Right atrium auricular region (tissue), 2 donors: ENCODE results near the gene MS4A13. TPM values are rescaled to one million over a fixed set of nuclear protein-coding genes. Genes with fewer than 3 reads are reported as not detected.

ENCODE experiments used
- DNase-seq: peaks from one replicate; pipeline ENCODE4 v3.0.0-alpha.2; 2019; ENCODE audit warnings: low spot score
- H3K27ac ChIP-seq, 2 donors: fragments of 200-600 bp; sonication (generic); 1 replicate in 1 of 2; 2 replicates in 1 of 2; pipeline ENCODE4 v1.5.1; 2016 to 2019
- H3K27me3 ChIP-seq, 2 donors: fragments of 200-600 bp; sonication (generic); one replicate each; pipeline versions ENCODE4 v1.5.1 to v1.6.0; 2017 to 2019
- H3K36me3 ChIP-seq: fragments of 200-600 bp; sonication (generic); one replicate; pipeline ENCODE4 v1.5.1; 2016
- H3K4me1 ChIP-seq, 2 donors: fragments of 200-600 bp; sonication (generic); one replicate each; pipeline versions ENCODE4 v1.5.1 to v1.6.0; 2017 to 2019
- H3K4me3 ChIP-seq, 2 donors: fragments of 200-600 bp; sonication (generic); 1 replicate in 1 of 2; 2 replicates in 1 of 2; pipeline ENCODE4 v1.5.1; 2017 to 2019; ENCODE audit warnings: mild to moderate bottlenecking in 1 of 2, moderate library complexity in 1 of 2
- H3K9me3 ChIP-seq, 2 donors: fragments of 200-600 bp; sonication (generic); one replicate each; pipeline ENCODE4 v1.5.1; 2019
- total RNA-seq, 2 donors: library from RNA; depleted of rRNA; stranded (reverse); fragments of >200 nt; gene quantifications; one replicate each; pipeline ENCODE4 v1.1.0, GENCODE V29; 2016
- TF ChIP-seq, protein P1 (sequence below), 2 donors: fragments of 200-600 bp; sonication (generic); IDR thresholded peaks; one replicate each; pipeline ENCODE4 v1.5.1; 2019; ENCODE audit warnings: antibody characterized with exemption in 2 of 2

The MS4A13 gene
- total RNA-seq, 2 donors from 2014 or later, result not detected

DNA sequence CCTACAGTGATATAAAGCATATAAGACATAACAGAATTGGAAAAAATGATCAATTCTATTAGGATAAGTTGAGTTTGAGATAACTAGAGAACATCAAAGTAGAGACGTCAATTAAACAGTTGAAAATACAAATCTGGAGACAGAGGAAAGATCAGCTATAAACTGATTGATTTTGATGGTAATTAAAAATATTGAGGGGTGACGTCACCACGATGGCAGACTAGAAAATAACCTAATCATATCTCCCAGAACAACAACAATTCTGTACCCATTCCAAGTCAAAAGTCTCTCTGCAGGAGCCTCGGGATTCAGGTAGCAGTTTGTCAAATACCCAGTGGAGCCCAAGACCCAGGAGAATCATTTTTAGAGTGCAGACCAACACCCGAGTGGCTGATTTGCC, 28.9 kb downstream of the MS4A13 start:
- no peak overlapping the region for H3K27ac ChIP-seq
- H3K4me3 ChIP-seq, result no peak overlapping the region
- H3K4me1 ChIP-seq, result no peaks in the 10 kb centered on the region
- no peaks in the 10 kb centered on the region for H3K36me3 ChIP-seq
- TF ChIP-seq, protein P1, sequence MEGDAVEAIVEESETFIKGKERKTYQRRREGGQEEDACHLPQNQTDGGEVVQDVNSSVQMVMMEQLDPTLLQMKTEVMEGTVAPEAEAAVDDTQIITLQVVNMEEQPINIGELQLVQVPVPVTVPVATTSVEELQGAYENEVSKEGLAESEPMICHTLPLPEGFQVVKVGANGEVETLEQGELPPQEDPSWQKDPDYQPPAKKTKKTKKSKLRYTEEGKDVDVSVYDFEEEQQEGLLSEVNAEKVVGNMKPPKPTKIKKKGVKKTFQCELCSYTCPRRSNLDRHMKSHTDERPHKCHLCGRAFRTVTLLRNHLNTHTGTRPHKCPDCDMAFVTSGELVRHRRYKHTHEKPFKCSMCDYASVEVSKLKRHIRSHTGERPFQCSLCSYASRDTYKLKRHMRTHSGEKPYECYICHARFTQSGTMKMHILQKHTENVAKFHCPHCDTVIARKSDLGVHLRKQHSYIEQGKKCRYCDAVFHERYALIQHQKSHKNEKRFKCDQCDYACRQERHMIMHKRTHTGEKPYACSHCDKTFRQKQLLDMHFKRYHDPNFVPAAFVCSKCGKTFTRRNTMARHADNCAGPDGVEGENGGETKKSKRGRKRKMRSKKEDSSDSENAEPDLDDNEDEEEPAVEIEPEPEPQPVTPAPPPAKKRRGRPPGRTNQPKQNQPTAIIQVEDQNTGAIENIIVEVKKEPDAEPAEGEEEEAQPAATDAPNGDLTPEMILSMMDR (IDR thresholded peaks at IDR 0.05), result no peak
- peaks cover 0 to 13% of the 10 kb centered on the region in 2 donors for H3K9me3 ChIP-seq
- H3K27me3 ChIP-seq, result no peaks in the 10 kb centered on the region
- no peak for DNase-seq

- no peak overlapping the region for H3K4me3 ChIP-seq
- TF ChIP-seq, protein P1 (IDR thresholded peaks at IDR 0.05), result no peak
- no peak overlapping the region for H3K27ac ChIP-seq
- no peaks in the 10 kb centered on the region for H3K36me3 ChIP-seq
- no peaks in the 10 kb centered on the region for H3K27me3 ChIP-seq
- H3K9me3 ChIP-seq, result peaks cover 0 to 35% of the 10 kb centered on the region in 2 donors
- no peak for DNase-seq
- no peaks in the 10 kb centered on the region for H3K4me1 ChIP-seq
Observed at GRCh38 chr11:60561254-60561653, 46.1 kb downstream of the MS4A13 start.

DNA sequence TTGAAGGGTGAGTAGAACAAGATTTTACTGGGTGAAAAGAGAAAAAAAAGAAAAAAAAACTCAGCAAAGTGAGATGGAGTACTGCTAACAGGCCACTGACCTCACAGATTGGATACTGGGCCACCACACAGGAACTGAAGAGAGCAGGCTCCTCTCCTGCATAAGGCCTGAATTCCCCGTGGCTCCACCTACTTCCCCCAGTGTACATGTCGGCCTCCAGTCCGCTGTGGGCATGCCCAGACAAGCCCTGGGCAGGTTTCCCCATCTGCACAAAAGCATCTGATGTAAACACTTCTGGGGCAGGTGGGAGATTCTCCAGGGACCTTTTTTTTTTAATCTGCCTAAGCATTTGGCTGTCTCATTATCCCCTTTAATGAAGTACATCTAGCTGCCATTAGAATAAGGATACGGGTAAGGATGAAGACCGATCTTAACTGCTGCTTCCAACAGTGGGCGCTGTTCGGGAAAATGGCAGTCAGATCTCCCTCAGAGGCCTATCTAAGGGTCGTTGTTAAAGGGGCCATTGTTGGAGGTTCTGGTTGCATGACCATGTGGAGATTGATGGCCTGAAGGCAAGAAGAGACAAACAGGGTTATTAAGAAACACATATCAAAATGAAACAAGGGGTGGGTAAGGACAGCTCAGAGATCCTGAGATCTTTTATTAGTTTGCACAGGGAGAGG, 48.5 kb downstream of the MS4A13 start:
- TF ChIP-seq, protein P1 (IDR thresholded peaks at IDR 0.05), result no peak
- Histone ChIP-seq H3K4me1 (no peaks in the 10 kb centered on the region), H3K36me3 (no peaks in the 10 kb centered on the region), H3K9me3 (peaks cover 0 to 25% of the 10 kb centered on the region in 2 donors), H3K27ac (no peak overlapping the region), H3K4me3 (no peak overlapping the region), H3K27me3 (no peaks in the 10 kb centered on the region)
- DNase-seq, result no peak

DNA sequence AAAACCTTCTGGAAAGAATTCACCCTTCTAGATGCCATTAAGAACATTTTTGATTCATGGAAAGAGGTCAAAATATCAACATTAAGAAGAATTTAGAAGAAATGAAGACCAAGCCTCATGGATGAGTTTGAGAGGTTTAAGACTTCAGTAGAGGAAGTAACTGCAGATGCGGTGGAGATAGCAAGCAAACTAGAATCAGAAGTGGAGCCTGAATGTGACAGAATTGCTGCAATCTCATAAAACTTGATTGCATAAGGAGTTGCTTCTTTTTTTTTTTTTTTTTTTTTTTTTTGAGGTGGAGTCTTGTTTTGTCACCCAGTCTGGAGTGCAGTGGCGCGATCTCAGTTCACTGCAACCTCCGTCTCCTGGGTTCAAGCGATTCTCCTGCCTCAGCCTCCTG, 51.6 kb downstream of the MS4A13 start:
- H3K4me3 ChIP-seq, result no peak overlapping the region
- DNase-seq, result no peak
- no peak overlapping the region for H3K27ac ChIP-seq
- TF ChIP-seq, protein P1 (IDR thresholded peaks at IDR 0.05), result no peak
- no peaks in the 10 kb centered on the region for H3K36me3 ChIP-seq
- H3K27me3 ChIP-seq, result no peaks in the 10 kb centered on the region
- H3K9me3 ChIP-seq, result peaks cover 0 to 9% of the 10 kb centered on the region in 2 donors
- no peaks in the 10 kb centered on the region for H3K4me1 ChIP-seq

DNA sequence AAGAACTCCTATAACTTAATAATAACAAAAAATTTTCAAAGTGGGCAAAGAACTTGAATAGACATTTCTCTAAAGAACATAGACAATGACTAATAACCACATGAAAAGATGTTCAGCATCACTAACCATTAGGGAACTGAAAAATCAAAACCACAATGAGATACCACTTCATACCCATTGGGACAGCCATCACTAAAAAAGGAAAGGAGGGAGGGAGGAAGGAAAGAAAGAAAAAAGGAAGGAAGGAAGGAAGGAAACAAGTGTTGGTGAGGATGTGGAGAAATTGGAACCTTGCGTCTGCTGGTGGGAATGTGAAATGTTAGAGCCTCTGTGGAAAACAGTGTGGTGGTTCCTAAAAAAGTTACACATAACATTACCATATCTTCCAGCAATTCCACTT, 55.8 kb downstream of the MS4A13 start:
- TF ChIP-seq, protein P1 (IDR thresholded peaks at IDR 0.05), result no peak
- no peak for DNase-seq
- no peaks in the 10 kb centered on the region for H3K4me1 ChIP-seq
- H3K36me3 ChIP-seq, result no peaks in the 10 kb centered on the region
- H3K27ac ChIP-seq, result no peak overlapping the region
- no peaks in the 10 kb centered on the region for H3K9me3 ChIP-seq
- no peaks in the 10 kb centered on the region for H3K27me3 ChIP-seq
- no peak overlapping the region for H3K4me3 ChIP-seq

DNA sequence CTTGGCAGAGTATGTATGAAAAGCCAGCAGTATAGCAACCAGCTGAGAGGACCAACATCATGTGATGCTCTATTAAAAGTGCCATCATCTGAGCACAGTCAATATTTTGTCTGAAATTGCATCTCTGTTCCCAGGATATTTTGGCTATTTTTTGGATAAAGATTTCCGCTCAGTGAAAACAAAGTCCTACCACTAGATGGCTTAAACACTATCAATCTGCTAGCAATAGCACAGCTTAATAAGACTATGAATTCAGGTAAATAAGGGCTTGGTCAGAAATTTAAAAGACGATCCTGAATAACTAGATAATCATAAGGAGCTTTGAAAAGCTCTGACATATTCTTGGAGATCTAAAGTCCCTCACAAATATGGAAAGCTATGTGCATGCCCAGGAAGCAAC, 74.4 kb downstream of the MS4A13 start:
- DNase-seq, result no peak
- H3K27me3 ChIP-seq, result no peaks in the 10 kb centered on the region
- TF ChIP-seq, protein P1 (IDR thresholded peaks at IDR 0.05), result no peak
- H3K4me3 ChIP-seq, result no peak overlapping the region
- H3K27ac ChIP-seq, result no peak overlapping the region
- peaks cover 0 to 23% of the 10 kb centered on the region in 2 donors for H3K9me3 ChIP-seq
- no peaks in the 10 kb centered on the region for H3K36me3 ChIP-seq
- no peaks in the 10 kb centered on the region for H3K4me1 ChIP-seq
